Endothelial cell of umbilical vein (primary cell): ENCODE measurements around the gene DNAJC7.

Experiments
- CTCF ChIP-seq, 2 donors: IDR thresholded peaks; 1 replicate in 1 of 2; 2 replicates in 1 of 2; pipeline ENCODE4 v1.5.1; 2011; ENCODE audit warnings: low read length in 2 of 2, mild to moderate bottlenecking in 2 of 2, moderate library complexity in 2 of 2, control low read depth in 1 of 2, inconsistent platforms in 1 of 2, low read depth in 1 of 2; ENCODE audit not compliant: insufficient read depth in 1 of 2; ENCODE audit errors: extremely low read depth in 1 of 2
- EZH2 ChIP-seq: IDR thresholded peaks from 2 replicates; pipeline ENCODE4 v1.6.1; 2012; ENCODE audit warnings: borderline replicate concordance, low read depth, mild to moderate bottlenecking, moderate library complexity, low read length, inconsistent platforms; ENCODE audit not compliant: severe bottlenecking
- FOS ChIP-seq: IDR thresholded peaks from 2 replicates; pipeline ENCODE4 v1.6.1; 2011; ENCODE audit warnings: mild to moderate bottlenecking, low read length, moderate library complexity, borderline replicate concordance; ENCODE audit not compliant: insufficient read depth
- GATA2 ChIP-seq: IDR thresholded peaks from 2 replicates; pipeline ENCODE4 v1.7.0; 2011; ENCODE audit warnings: low read depth, mild to moderate bottlenecking, moderate library complexity, mixed read lengths, low read length; ENCODE audit not compliant: insufficient read length, insufficient read depth
- JUN ChIP-seq: IDR thresholded peaks from 2 replicates; pipeline ENCODE4 v1.6.1; 2011; ENCODE audit warnings: borderline replicate concordance, low read depth; ENCODE audit not compliant: insufficient read length, insufficient read depth
- MAX ChIP-seq: IDR thresholded peaks from 2 replicates; pipeline ENCODE4 v1.6.1; 2011; ENCODE audit not compliant: insufficient read depth, insufficient read length
- POLR2A ChIP-seq: IDR thresholded peaks from 2 replicates; pipeline ENCODE4 v1.6.1; 2012; ENCODE audit warnings: low read depth, mild to moderate bottlenecking, control low read depth, low read length
- POLR2AphosphoS5 ChIP-seq: IDR thresholded peaks from 2 replicates; pipeline ENCODE4 v1.6.1; 2012; ENCODE audit warnings: low read depth, mild to moderate bottlenecking, control low read depth, low read length, moderate library complexity; ENCODE audit not compliant: insufficient read depth

GRCh38 chr17:41957031-41957868, 60.0 kb downstream of the DNAJC7 start:
- TF ChIP-seq CTCF (IDR thresholded peaks at IDR 0.05; ENCODE audit: extremely low read depth in 1 of 2, insufficient read depth in 1 of 2, low read depth in 1 of 2, low read length in 2 of 2) (no peak), POLR2A (no peak), POLR2AphosphoS5 (no peak), MAX (no peak), EZH2 (no peak), FOS (no peak), JUN (no peak), GATA2 (no peak)
